ENCODE results near the gene KRT15.

Gene KRT15

DNA sequence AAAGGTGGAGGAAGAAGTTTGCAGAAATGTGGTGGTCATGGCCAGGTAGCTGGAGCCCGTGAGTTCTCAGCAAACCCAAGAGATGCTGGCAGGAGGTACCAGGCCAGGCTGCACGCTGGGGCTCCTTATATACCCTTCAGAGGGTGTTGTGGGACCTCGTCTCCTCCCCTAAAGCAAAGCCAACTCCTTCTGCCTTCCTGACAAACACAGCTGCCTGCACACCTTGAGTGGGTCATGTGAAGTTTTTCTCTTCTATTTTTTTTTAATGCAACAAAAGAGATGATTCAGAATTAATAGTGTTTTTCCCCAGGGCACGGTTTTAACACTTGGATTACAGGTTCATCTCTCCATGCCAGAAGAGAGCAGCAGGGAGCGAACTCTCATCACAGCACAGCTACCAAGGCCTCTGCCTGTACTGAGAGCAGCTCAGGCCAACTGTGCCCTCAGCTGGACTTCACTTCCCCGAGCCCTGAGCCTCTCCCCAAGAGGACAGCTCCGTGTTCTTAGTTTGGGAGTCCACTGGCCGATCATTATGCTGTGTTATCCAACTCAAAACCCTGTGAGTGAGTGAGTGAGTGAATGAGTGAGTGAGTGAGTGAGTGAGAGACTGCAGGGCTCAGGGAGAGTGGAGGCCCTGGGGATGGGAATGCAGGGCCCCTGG, at the start of gene KRT15:
KRT15 (minus strand) TSS at position 102 of the 661 bp plus-strand sequence; CDS start at position 39, 63 bp downstream.
- no peak for DNase-seq

DNA sequence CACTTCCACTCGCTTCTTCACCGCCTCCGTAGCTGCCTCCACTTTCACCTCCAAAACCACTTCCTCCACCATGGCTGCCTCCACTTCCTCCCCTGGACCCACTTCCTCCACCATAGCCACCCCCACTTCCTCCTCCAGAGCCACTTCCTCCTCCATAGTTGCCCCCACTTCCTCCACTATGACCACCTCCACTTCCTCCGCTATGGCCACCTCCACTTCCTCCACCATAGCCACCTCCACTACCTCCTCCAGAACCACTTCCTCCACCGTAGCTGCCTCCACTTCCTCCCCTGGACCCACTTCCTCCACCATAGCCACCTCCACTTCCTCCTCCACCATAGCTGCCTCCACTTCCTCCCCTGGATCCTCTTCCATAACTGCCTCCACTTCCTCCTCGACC, 48.6 kb upstream of the KRT15 start:
- DNase-seq = no peak

DNA sequence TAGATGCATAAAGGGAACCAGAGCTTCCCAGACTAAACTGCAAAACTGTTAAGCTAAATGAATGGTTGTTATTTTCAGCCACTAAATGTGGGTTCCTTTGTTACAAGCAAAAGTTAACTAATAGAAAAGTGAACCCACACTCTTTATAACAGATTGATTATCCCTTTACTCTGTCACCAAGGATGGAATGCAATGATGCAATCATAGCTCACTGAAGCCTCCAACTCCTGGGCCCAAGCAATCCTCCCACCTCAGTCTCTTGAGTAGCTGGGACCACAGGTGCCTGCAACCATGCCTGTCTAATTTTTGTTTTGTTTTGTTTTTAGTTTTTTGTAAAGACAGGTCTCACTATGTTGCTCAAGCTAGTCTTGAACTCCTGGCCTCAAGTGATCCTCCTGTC, 46.6 kb upstream of the KRT15 start:
- DNase-seq = no peak

DNA sequence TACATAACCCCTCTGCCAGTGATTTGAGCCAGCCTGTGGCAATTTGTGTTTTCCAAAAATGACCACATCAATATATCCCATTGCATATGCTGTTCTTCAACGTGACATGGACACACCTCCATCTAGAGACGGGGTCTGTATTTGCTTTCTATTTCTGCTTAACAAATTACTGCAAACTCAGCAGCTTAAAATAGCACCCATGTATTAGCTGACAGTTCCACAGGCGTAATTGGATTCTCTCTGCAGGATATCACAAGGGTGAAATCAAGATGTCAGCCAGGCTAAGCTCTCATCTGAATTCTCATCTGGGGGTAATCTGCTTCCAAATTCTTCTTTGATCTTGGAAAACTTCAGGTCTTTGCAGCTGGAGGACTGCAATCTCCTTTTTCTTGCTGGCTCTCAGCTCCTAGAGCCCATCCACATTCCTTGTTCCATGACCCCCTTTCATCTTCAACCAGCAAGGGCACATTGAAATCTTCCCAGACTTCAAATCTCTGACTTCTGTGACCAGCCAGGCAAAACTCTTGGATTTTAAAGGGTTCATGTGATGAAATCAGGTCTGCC, 45.0 kb upstream of the KRT15 start:
- no peak for DNase-seq

DNA sequence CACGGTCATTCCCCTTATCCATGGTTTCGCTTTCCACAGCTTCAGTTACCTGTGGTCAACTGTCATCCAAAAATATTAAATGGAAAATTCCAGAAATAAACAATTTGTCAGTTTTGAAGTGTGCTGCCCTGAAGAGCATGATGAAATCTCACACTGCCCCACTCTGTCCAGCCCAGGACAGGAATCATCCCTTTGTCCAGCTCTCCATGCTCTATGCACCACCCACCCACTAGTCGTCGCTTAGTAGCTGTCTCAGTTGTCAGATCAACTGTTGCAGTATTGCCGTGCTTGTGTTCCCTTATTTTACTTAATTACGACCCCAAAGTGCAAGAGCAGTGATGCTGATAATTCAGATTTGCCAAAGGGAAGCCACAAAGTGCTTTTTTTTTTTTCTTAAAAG, 42.9 kb upstream of the KRT15 start:
- no peak for DNase-seq

DNA sequence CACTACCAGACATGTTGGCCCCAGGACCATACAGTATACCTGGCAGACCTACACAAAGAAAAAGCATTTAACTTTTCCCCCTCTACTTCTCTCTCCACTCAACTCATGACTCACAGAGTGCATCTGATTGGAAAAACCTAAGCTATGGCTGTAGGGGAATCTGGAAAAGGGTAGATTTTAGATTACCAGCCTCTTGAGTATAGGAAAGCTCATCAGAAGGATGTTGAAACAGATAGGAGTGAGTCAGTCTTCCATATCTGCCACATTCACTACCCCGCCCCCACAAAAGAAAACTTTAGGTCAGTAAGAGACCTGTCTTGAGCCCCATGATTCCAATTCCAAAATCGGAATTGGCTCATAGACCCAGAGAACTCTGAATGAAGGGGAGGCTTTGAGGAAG, 40.9 kb upstream of the KRT15 start:
- no peak for DNase-seq

DNA sequence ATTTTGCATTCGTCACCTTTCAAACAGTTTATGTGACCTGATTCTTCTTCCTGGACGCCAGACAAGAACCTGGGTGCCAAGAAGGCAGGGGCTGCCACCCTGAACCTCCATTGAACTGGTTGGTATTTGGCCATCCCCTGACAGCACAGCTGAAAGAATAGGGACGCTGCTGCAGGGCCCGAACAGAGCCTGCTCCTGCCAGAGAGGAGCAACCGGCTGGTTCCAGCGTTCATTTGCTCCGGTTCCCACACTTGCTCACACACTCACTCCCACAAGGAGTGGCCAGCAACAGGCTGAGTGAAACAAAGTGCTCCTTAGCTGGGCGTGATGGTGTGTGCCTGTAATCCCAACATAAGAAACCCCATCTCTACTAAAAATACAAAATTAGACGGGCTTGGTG, 38.2 kb upstream of the KRT15 start:
- no peak for DNase-seq

DNA sequence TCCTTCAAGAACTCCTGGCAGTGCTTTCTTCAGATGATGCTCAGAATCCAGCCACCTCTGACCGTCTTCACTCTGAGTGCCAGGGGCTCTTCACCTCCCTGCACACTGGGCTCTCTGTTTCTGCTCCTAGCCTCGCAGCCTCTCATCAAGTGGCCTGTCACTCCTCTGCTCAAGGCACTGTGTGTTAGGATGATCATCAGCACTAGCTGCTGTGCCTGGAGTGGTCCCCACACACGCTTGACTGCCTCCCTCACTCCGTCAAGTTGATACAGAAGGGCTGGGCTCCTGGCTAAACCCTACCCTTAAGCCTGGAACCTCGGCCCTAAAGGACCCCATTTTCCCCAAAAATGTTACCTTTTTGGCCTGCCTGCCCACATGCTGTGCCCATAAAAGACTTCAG, 37.6 kb upstream of the KRT15 start:
- no peak for DNase-seq

DNA sequence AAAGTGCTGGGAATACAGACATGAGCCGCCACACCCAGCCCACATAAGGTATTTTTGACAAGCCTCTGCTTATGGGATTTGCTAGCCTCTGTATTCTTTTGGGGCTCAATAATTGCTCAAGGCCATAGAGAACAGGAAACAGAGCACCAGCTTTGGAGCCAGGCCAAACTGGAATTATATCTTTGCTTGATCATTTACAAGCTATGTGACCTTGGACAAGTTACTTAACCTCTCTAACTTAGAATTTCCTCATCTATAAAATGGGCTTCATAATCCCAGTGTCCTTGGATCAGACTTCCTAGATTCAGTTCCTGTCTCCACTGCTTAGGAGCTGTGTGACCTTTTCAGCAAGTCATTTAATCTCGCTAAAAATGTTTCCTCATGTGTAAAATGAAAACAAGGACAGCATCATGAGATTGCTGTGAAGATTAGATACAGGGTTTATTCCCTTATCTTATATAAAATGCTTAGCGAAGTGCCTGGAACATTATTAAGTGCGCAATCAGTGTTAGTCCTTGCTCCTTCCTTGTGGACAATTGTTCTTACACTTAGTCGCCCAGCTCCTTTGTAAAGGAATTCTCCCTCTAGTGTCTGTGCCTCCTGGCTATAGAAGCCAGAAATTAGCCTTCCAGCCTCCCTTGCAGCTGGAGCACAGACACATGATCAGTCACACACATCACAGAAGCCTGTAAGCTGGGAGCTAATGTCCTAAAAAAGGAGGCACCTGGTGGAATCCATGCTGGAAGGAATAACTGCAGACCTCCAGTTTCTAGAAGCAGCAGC, 36.6 kb upstream of the KRT15 start:
- DNase-seq = no peak

DNA sequence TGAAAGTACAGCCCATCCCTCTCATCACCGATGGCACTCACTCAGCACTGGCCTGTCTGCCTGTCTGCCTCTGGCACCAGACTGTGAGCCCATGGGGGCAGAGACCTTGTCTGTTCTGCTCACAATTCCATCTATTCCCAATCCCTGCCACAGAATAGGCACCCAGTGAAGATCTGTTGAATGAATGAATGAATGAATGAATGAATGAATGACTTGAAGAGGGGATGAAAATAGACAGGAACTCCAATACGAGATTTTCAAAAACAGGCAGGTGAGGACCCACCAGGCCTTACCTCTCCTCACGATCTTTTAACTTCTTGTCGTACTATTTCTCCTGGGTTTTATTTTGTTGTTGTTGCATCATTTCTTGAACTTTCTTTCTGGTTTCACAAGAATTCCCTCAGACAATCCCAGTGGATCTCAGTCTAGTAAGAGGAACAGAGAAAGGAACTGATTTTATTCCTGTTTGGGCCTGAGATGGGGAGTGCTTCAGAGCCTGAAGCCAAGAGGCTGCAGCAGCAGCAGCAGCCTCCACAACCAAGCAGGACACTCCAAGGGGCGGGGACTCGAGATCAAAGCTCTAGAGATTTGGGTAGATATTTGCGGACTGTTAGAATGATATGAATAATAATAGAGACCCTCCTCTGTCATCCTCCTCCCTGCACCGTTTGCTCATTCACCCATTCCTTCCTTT, 35.4 kb upstream of the KRT15 start:
- no peak for DNase-seq

DNA sequence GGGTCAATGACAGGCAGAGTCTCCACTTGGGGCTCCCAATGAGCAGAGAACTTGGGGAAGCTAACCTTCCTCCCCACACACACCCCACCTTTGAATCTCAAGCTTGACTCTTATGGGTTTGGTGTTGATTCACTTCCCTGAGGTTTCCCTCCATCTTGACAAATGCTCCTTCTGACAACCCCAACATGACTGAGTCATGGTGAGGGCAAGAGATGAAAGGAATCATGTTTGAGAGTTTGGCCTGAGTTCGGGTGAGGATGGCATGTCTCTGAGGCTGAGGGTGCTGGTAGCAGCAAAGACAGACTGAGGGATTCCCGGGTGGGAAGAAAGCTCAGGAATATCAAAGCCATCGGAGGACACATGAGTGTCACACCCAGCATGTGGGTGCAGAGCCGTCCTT, 34.5 kb upstream of the KRT15 start:
- no peak for DNase-seq

DNA sequence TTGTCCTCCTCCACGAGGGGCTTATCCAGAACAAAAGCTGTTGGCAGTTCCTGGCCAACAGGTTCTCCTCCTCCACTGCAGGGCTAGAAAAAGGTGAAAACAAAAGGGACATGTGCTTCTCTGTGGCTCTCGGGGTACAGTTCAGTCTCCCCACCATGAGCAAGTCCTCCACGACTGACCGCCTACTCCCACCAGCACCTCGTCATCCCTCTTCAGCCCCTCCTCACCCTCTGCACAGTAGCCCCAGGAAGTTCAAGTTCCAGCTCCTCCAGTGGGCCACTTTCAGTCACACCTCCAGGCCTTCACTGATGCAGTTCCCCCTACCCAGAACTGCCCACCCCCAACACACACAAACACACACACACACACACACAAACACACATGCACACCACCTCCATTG, 33.8 kb upstream of the KRT15 start:
- DNase-seq = no peak

DNA sequence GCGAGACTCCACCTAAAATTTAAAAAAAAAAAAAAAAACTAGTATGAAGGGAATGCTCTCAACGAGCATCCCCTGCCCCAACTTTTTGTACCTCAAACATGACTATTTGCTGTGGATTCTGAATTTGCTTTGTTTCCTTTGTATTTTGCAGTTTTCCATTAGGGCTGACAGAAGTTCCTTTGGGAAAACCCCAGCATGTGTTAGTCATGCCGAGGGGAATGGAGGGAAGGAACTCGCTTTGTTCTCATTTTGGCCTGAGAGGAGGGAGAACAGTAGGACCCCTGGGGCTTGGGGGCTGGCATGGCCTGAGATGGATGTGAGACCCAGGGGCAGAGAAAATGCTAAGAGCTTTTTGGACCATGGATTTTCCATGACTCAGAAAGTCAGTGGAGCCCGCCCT, 32.7 kb upstream of the KRT15 start:
- DNase-seq = no peak

DNA sequence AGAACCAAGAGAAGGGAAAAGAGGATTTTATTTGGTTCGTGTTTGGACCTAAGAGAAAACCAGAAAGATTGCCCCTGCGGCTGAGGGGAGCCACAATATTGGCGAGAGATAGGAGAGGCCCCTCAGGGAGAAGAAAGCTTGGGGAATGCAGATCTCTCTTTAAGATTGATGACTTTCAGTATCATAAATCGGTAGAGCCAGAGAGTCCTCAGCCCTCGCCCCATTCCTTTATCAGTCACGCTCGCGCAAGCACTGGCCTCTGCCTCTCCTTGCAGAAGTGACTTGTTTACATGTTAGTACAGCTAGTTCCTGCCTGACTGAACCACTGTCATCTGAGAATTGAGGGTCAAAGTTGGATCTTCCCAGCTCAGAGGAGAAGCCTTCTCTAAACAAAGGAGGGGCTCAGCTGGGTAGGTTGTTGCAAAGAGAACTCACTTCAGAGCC, 30.9 kb upstream of the KRT15 start:
- no peak for DNase-seq

DNA sequence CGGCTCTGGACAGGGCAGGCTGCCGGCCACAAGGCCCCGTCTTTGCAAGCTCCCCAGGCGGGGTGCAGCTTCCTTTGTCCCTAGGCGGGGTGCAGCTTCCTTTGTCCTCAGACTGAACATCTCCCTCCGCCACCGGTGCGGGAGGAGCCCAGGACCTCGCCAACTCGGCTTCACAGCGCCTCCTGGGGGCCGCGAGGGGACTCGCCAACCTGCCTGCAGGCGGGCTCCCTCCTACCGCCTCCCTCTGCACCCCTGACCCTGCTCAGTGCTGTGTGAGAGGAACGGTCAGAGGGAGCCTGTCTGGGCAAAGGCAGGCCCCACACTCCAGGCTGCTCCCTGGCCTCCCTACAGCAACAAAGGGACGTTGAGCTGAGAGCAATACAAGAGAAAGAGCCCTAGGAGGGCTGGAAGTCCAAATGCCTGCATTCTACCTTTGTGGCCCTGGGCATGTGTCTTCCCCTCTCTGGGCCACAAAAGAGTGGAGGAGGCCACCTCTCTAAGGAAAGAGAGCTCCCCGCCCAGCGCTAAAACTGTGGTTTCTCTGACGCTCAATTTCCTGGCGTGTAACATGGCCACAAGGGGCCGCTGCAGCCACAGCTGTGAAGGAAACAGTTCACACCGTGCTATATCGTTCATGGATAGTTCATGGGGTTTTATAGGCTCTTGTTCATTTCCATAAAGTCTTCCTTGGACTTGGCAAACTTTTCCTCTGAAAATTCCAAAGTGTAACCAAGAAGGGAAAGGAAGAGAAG, 30.3 kb upstream of the KRT15 start:
- peak; percentile 86 to 89 for DNase-seq

DNA sequence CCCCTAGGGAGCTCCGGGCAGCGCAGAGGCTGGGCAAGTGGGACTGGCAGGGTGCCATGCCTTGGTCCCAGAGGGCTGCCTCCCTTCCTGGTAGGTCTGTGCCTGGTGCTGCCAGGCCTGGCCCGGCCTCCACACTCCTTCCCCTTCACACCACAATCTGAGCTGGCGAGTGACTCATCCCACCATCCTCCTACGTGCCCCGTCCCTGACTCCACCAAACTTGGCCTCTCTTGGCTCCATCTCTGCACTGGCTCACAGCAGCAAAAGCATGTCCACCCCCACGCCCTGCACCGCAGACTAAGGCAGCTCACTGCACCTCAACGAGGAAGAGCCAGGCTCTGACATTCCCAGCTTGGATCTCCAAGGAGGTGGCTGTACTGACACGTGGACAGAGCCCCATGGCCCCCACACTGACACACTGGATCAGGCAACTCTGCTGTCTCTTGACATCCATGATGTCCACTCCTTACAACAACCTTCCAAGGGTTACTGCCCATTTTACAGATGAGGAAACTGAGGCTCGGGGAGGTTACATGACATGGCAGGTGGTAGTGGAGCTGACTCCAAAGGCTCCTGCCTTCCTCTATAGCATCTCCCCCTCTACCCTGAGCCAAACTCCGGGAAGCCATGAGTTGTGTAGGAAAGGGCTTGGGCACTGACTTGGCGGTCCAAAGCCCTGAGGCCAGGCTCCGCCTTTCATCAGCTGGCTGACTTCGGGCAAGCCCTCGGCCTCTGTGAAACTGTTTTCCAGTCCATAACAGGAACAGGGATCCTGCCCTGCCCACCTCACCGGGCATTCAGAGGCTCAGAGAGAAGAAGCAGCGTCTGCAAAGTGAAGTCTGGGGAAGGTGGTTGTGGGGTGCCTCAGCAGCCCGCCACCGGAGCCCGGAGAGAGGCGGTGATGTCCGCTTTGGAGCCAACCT, 29.5 kb upstream of the KRT15 start:
- DNase-seq = peak; percentile 78 to 87

DNA sequence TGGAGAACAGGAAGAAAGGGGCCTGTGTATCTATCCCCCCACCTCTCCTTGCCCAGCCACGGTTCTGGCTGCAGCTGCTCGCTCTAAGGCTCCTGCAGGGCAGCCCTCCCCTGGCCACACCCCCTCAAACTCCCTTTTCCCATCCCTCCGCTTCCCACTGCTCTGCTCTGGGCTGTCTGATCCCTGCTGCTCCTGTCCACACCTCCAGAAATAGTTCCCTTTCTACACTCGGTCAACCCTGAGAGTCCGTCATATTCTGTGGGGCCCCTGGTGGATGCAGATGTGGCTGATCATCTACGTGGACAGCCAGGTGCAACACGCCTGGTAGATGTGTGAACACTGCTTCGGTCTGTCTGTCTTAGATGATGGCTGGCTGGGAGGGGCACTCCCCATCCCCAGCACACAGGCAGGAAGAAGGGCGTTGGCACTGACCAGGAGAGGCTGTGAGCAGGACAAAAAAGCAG, 28.7 kb upstream of the KRT15 start:
- DNase-seq = no peak

DNA sequence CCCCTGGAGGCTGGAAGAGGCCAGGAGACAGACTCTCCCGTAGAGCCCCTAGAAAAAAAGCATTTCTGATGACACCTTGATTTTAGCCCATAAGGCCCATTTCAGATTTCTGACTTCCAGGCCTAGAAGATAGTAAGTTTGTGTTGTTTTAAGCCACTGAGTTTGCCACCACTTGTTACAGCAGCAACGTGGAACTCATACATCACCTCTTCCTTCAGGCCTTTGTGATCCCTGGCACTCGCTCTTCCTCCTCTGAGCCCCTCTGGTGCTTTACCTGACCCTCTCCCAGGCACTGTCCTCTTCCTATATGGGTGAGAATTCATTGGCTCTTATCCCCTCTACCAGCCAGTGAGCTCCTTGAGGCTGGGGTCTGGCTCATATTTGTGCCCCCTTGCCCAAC, 28.1 kb upstream of the KRT15 start:
- DNase-seq = no peak

DNA sequence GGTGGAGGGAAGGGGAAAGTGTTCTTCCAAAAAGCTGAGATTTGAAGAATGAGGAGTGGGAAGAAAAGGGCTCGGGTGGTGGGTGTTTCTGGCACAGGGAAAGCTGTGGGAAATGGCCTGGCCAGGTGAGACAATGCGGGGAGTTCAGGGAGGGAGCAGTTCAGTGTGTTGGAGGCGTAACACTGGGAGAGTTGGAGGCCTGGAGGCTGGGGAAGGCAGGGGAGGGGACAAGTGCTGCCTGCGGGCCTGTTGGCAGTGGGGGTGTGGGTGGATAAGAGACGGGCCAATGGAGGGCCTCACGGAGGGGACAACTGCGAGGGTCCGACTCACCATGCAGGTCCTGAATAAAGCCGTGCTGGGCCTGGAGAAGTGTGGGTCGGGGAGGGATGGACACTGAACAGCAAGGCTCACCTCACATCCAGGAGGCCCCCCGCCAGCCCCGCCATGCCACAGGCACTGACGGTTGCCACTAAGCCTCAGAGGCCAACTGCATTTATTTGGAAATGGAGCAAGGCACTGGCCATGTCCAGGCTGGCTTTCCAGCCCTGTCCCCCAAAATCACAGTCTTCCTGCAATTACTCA, 27.2 kb upstream of the KRT15 start:
- DNase-seq = no peak

DNA sequence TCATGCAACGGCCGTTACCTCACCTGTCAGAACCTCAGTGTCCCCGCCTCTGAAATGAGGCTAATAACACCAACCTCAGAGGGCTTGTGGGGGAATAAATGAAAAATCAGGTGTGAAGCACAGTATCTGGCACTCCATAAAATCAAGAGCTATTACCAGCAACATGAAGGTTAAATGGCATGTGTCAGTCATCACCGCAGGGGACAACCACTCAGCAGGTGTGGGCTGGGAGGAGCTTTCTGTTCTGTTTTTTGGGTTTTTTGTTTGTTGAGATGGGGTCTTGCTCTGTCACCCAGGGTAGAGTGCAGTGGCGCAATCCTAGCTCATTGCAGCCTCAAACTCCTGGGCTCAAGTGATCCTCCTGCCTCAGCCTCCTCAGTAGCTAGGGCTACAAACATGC, 26.2 kb upstream of the KRT15 start:
- no peak for DNase-seq

DNA sequence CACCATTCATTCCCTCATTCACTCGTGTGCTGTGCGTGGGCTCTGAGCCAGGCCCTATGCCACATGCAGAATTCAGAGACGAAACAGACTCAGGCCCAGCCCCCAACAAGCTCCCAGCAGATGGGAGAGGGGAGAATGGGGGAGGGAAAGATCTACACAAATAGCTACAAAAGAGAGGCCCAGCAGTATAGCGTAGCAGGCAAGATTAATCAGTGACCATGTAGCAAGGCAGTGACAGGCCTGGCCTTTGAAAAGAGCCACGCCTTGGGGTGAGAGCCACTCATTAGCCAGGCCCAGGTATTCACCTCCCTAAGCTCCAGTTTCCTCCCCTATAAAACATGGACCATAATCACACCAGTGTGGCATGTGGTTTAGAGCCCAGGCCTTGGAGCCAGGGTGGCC, 25.8 kb upstream of the KRT15 start:
- no peak for DNase-seq

Measured in activated CD4-positive, alpha-beta T cell treated with anti-CD3 and anti-CD28 coated beads, Interleukin-2, amount 50 U/mL, for 48 hours (primary cell).